Activated CD4-positive, alpha-beta T cell treated with anti-CD3 and anti-CD28 coated beads for 4 hours (primary cell): ENCODE measurements around the gene UNC5B.

ENCODE experiments used
- DNase-seq, 2 donors: peaks; one replicate each; pipeline ENCODE4 v3.0.0-alpha.2; 2020

Gene UNC5B

GRCh38 chr10:71349406-71349805, 137.0 kb downstream of the UNC5B start:
- DNase-seq, result no peak

GRCh38 chr10:71351087-71351486, 138.7 kb downstream of the UNC5B start:
- DNase-seq, result no peak

DNA sequence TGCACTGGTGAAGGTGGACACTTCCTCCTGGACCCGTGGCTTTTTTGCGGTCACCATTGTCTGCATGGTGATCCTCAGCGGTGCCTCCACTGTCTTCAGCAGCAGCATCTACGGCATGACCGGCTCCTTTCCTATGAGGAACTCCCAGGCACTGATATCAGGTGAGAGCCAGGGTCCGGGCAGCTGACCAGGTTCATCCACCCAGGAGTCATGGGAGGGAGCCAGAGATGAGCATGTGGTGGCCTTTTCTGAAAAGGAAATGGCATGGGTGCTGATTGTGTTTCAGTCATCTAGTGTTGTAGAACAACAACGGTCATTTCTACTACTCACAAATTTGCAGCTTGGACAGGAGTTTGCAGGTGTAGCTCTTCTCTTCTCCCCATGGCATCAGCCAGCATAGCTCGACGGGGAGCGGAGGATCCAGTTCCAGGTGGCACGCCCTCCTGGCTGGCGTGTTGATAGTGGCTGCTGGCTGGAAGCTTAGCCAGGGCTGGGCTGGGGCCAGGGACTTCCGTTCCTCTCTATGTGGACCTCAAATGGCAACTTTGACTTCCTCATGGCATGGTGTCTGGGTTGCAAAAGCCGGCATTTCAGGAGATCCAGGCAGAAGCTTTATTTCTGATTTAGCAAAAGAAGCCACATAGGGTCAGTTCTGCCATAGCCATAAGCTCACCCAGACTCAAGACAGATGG, 139.4 kb downstream of the UNC5B start:
- no peak for DNase-seq
